ENCODE measurements around the gene ALG12. TPM values are rescaled to one million over a fixed set of nuclear protein-coding genes. Genes with fewer than 3 reads are reported as not detected.
A peak's percentile ranks its signal among the peaks of the same experiment; 100 is the strongest.

Gene ALG12
- total RNA-seq, 4 donors from 2014 or later: 10.1 to 24.4 (median 18.3) TPM

- no peaks in the 10 kb centered on the region for H3K9me3 ChIP-seq
- TF ChIP-seq EP300 (IDR thresholded peaks at IDR 0.05; ENCODE audit: low read depth) (no peak), POLR2A (IDR thresholded peaks at IDR 0.05) (peak; percentile 7)
- intact Hi-C loops (cut with DNase I; ENCODE audit: low total_unique reads) (no loop called here), in situ Hi-C loops (cut with MboI; ENCODE audit: low pct_ligation_motif_present in 1 of 4, low pct_unique_long_range_greater_than_20kb in 1 of 4, low sequenced_read_pairs in 3 of 4) (loop anchor here in 1 of 4 donors (25.0 kb wide), 1 partner anchor 104 kb away; the partner anchor contains the start of gene ZBED4)
- peak overlapping the region; percentile 93 to 95 (median 94) for H3K27ac ChIP-seq
- H3K27me3 ChIP-seq: no peaks in the 10 kb centered on the region
- peak; percentile 21 for DNase-seq
- no peak overlapping the region for H3K4me3 ChIP-seq
- H3K4me1 ChIP-seq: peaks cover 29 to 63% (median 55%) of the 10 kb centered on the region in 4 donors
- WGBS, 2 donors (ENCODE audit: low coverage in 1 of 2): 73% methylated on average over 11 of the region's 11 CpGs; no CpG with 5 or more reads in 1 of the 2 donors
- peaks cover 0 to 13% (median 8%) of the 10 kb centered on the region in 4 donors for H3K36me3 ChIP-seq
Observed at GRCh38 chr22:49966041-49966773, 48.0 kb upstream of the ALG12 start.

GRCh38 chr22:49965091-49966040, 47.1 kb upstream of the ALG12 start:
- in situ Hi-C loops (cut with MboI; ENCODE audit: low pct_ligation_motif_present in 1 of 4, low pct_unique_long_range_greater_than_20kb in 1 of 4, low sequenced_read_pairs in 3 of 4) (loop anchor here in 1 of 4 donors (25.0 kb wide), 1 partner anchor 103 kb away; the partner anchor contains the start of gene ZBED4), intact Hi-C loops (cut with DNase I; ENCODE audit: low total_unique reads) (no loop called here)
- Histone ChIP-seq H3K36me3 (peaks cover 0 to 13% (median 8%) of the 10 kb centered on the region in 4 donors), H3K4me3 (no peak overlapping the region), H3K9me3 (no peaks in the 10 kb centered on the region), H3K27me3 (no peaks in the 10 kb centered on the region), H3K4me1 (peaks cover 27 to 55% (median 48%) of the 10 kb centered on the region in 4 donors), H3K27ac (peak overlapping the region; percentile 93 to 95 (median 94))
- WGBS, 2 donors (ENCODE audit: low coverage in 1 of 2): 50 to 79% methylated on average over 2 to 14 of the region's 22 CpGs
- peak; percentile 16 for DNase-seq
- TF ChIP-seq CTCF (IDR thresholded peaks at IDR 0.05): no peak
- peak; percentile 15 for TF ChIP-seq POLR2A (IDR thresholded peaks at IDR 0.05)
- peak in 1 of 3 donors; percentile 33 for TF ChIP-seq POLR2AphosphoS5 (IDR thresholded peaks at IDR 0.05)

- H3K9me3 ChIP-seq: no peaks in the 10 kb centered on the region
- DNase-seq: peak; percentile 17
- in situ Hi-C loops (cut with MboI; ENCODE audit: low pct_ligation_motif_present in 1 of 4, low pct_unique_long_range_greater_than_20kb in 1 of 4, low sequenced_read_pairs in 3 of 4) (loop anchor here in 1 of 4 donors (25.0 kb wide), 1 partner anchor 102 kb away; the partner anchor contains the start of gene ZBED4), intact Hi-C loops (cut with DNase I; ENCODE audit: low total_unique reads) (no loop called here)
- H3K4me3 ChIP-seq: peak overlapping the region in 2 of 4 donors; percentile 86 to 99
- no peaks in the 10 kb centered on the region for H3K27me3 ChIP-seq
- H3K36me3 ChIP-seq: peaks cover 0 to 13% (median 8%) of the 10 kb centered on the region in 4 donors
- peak overlapping the region; percentile 93 to 95 (median 94) for H3K27ac ChIP-seq
- 65% methylated on average over 17 of the region's 19 CpGs; no CpG with 5 or more reads in 1 of the 2 donors for WGBS, 2 donors (ENCODE audit: low coverage in 1 of 2)
- no peak for TF ChIP-seq EP300 (IDR thresholded peaks at IDR 0.05; ENCODE audit: low read depth)
- TF ChIP-seq CTCF (IDR thresholded peaks at IDR 0.05): no peak
- no peak for TF ChIP-seq POLR2A (IDR thresholded peaks at IDR 0.05)
- TF ChIP-seq POLR2AphosphoS5 (IDR thresholded peaks at IDR 0.05): no peak
- peaks cover 26 to 54% (median 47%) of the 10 kb centered on the region in 4 donors for H3K4me1 ChIP-seq
Observed at GRCh38 chr22:49964136-49965090, 46.2 kb upstream of the ALG12 start.

- 60 to 83% methylated on average over 1 to 6 of the region's 6 CpGs for whole genome bisulfite sequencing, 2 donors (ENCODE audit: low coverage in 1 of 2)
- in situ Hi-C loops (cut with MboI; ENCODE audit: low pct_ligation_motif_present in 1 of 4, low pct_unique_long_range_greater_than_20kb in 1 of 4, low sequenced_read_pairs in 3 of 4): loop anchor here in 1 of 4 donors (25.0 kb wide), 1 partner anchor 101 kb away; the partner anchor contains the start of gene ZBED4
- H3K36me3 ChIP-seq: peaks cover 0 to 13% (median 8%) of the 10 kb centered on the region in 4 donors
- peak overlapping the region; percentile 93 to 95 (median 94) for H3K27ac ChIP-seq
- intact Hi-C loops (cut with DNase I; ENCODE audit: low total_unique reads): no loop called here
- TF ChIP-seq POLR2AphosphoS5 (IDR thresholded peaks at IDR 0.05) (no peak), POLR2A (IDR thresholded peaks at IDR 0.05) (no peak), CTCF (IDR thresholded peaks at IDR 0.05) (no peak), EP300 (IDR thresholded peaks at IDR 0.05; ENCODE audit: low read depth) (no peak)
- H3K4me1 ChIP-seq: peaks cover 30 to 59% (median 55%) of the 10 kb centered on the region in 4 donors
- H3K4me3 ChIP-seq: peak overlapping the region in 3 of 4 donors; percentile 86 to 99 (median 97)
- no peaks in the 10 kb centered on the region for H3K9me3 ChIP-seq
- no peaks in the 10 kb centered on the region for H3K27me3 ChIP-seq
- peak; percentile 43 for DNase-seq
Observed at GRCh38 chr22:49963647-49964026, 45.4 kb upstream of the ALG12 start.
